Measurements from ENCODE around the gene SPDYE6.
"Not testable (repeated sequence)": the region's sequence is repeated elsewhere in the genome, so short reads cannot be mapped to it uniquely, and the experiment has no call there.

The SPDYE6 gene

DNA sequence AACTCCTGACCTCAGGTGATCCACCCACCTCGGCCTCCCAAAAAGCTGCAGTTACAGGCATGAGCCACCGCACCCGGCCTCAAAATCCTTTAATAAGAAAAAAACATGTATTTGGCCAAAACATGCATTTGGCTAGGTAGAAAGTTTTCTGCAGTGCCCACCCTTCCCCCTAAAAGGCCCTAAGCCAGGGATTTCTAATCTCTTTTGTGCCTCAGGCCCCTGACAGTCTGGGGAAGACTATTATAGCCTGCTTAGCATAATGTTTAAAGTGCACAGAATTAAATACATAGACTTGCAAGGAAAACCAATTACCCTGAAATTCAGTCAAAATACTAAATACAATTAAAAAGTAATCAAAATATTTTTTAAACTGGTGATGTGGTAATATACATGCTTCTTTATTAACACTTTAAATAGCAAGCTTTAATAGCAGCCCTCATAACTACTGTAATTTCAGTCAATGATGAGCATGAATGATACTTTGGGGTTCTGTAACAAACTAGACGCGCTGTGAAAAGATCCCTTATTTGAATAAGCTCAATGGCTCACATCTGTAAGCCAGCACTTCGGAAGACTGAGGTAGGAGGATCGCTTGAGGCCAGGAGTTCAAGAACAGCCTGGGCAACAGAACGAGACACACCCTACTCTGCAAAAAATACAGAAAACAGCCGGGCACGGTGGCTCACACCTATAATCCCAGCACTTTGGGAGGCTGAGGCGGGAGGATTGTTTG is 29.9 kb downstream of the SPDYE6 start:
- Histone ChIP-seq H3K27me3 (no peaks in the 10 kb centered on the region), H3K4me3 (ENCODE audit: low read depth, low read length) (no peak overlapping the region), H3K9me3 (no peaks in the 10 kb centered on the region; the same call in 1 of the 2 replicates), H3K4me1 (no peaks in the 10 kb centered on the region), H3K36me3 (no peaks in the 10 kb centered on the region)
- no peak for DNase-seq
- TF ChIP-seq, protein P1, sequence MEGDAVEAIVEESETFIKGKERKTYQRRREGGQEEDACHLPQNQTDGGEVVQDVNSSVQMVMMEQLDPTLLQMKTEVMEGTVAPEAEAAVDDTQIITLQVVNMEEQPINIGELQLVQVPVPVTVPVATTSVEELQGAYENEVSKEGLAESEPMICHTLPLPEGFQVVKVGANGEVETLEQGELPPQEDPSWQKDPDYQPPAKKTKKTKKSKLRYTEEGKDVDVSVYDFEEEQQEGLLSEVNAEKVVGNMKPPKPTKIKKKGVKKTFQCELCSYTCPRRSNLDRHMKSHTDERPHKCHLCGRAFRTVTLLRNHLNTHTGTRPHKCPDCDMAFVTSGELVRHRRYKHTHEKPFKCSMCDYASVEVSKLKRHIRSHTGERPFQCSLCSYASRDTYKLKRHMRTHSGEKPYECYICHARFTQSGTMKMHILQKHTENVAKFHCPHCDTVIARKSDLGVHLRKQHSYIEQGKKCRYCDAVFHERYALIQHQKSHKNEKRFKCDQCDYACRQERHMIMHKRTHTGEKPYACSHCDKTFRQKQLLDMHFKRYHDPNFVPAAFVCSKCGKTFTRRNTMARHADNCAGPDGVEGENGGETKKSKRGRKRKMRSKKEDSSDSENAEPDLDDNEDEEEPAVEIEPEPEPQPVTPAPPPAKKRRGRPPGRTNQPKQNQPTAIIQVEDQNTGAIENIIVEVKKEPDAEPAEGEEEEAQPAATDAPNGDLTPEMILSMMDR (IDR thresholded peaks at IDR 0.05; ENCODE audit: low read depth, low read length): no peak

DNA sequence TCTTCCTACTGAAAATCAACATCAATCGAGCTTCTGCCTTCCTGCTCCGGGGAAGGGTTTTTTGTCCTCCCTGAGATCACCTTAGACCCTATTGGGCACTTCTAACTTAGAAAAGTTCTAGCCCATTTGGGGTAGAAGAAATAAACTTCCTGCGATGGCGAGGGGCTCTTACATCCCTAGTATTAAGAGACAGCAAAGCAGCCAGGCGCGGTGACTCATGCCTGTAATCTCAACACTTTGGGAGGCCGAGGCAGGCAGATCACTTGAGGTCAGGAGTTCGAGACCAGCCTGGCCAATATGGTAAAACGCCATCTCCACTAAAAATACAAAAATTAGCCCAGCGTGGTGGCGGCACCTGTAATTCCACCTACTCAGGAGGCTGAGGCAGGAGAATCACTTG is 31.1 kb downstream of the SPDYE6 start:
- H3K4me3 ChIP-seq (ENCODE audit: low read depth, low read length); H3K36me3 ChIP-seq; H3K9me3 ChIP-seq; H3K27me3 ChIP-seq; DNase-seq; H3K4me1 ChIP-seq: not testable (repeated sequence)

DNA sequence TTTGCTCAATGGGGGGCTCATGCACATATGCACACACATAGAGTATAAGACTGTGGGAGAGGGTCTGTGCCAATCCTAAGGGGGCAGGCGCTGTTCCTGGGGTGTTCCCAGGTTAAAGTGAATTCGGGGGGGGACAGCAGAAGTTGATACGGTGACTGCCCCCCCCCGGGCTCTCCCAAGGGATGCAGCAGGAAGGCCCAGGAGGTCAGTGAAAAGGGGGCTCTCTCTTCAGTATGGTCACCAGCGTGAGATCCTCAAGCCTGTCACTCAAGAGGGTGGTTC is 32.4 kb downstream of the SPDYE6 start:
- Histone ChIP-seq H3K36me3 (no peaks in the 10 kb centered on the region), H3K9me3 (no peaks in the 10 kb centered on the region; the same call in 1 of the 2 replicates), H3K27me3 (no peaks in the 10 kb centered on the region), H3K4me1 (peaks cover 3% of the 10 kb centered on the region), H3K4me3 (ENCODE audit: low read depth, low read length) (no peak overlapping the region)
- TF ChIP-seq, protein P1 (IDR thresholded peaks at IDR 0.05; ENCODE audit: low read depth, low read length): no peak
- DNase-seq: no peak

DNA sequence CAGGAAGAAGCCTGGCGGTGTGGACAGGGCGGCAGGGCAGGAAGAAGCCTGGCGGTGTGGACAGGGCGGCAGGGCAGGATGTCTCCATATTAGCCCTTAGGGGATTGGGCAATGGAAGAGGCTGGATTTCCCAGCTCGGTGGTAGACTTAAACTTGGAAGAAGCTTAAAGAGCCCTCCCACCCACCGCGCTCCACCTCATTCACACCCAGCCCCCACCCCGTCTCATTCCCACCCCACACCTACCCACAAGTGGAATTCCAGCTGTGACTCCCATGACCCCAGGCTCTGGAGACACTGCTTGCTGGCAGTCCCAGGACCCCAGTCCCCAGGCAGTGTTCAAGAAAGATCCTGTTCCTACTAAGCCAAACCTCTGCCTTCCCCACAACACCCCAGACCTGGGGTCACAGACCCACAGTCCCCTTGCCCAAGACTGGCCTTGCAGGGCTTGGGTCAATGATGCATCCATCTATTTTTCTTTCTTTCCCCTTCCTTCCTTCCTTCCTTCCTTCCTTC is 34.0 kb downstream of the SPDYE6 start:
- TF ChIP-seq, protein P1 (IDR thresholded peaks at IDR 0.05; ENCODE audit: low read depth, low read length): no peak
- Histone ChIP-seq H3K36me3 (no peaks in the 10 kb centered on the region), H3K9me3 (no peaks in the 10 kb centered on the region; the same call in 1 of the 2 replicates), H3K4me3 (ENCODE audit: low read depth, low read length) (no peak overlapping the region), H3K4me1 (peaks cover 8% of the 10 kb centered on the region), H3K27me3 (no peaks in the 10 kb centered on the region)
- no peak for DNase-seq

DNA sequence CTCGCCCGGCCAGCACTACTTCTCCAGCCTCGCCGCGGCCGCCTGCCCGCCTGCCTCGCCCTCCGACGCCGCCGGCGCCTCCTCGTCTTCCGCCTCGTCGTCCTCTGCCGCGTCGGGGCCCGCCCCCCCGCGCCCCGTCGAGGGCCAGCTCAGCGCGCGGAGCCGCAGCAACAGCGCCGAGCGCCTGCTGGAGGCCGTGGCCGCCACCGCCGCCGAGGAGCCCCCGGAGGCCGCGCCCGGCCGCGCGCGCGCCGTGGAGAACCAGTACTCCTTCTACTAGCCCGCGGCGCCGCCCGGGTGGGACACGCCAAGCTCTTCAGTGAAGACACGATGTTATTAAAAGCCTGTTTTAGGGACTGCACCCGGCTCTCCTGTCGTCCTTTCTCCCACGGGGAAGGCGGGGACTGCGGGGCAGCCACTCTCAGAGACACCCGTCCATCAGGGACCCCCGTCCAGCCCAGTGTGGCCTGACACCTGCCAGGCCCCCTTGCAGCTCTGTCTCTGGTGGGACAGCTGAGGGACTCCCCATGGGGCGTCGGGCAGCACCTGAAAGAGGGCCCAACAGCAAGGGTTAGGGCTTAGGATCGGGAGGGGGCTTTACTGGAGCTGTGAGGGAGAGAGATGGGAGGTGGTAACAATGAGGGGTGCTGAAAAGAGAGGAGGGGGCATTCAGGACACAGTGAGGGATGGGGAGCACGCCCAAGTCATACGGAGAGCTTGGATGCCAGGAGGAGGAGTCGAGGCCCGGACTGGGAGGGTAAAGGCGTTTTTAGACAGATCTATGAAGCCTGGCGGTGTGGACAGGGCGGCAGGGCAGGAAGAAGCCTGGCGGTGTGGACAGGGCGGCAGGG is 34.7 kb downstream of the SPDYE6 start:
- H3K36me3 ChIP-seq: no peaks in the 10 kb centered on the region
- H3K4me3 ChIP-seq (ENCODE audit: low read depth, low read length): no peak overlapping the region
- peaks cover 8% of the 10 kb centered on the region for H3K4me1 ChIP-seq
- TF ChIP-seq, protein P1 (IDR thresholded peaks at IDR 0.05; ENCODE audit: low read depth, low read length): no peak
- H3K27me3 ChIP-seq: no peaks in the 10 kb centered on the region
- DNase-seq: no peak
- H3K9me3 ChIP-seq: no peaks in the 10 kb centered on the region; the same call in 1 of the 2 replicates

DNA sequence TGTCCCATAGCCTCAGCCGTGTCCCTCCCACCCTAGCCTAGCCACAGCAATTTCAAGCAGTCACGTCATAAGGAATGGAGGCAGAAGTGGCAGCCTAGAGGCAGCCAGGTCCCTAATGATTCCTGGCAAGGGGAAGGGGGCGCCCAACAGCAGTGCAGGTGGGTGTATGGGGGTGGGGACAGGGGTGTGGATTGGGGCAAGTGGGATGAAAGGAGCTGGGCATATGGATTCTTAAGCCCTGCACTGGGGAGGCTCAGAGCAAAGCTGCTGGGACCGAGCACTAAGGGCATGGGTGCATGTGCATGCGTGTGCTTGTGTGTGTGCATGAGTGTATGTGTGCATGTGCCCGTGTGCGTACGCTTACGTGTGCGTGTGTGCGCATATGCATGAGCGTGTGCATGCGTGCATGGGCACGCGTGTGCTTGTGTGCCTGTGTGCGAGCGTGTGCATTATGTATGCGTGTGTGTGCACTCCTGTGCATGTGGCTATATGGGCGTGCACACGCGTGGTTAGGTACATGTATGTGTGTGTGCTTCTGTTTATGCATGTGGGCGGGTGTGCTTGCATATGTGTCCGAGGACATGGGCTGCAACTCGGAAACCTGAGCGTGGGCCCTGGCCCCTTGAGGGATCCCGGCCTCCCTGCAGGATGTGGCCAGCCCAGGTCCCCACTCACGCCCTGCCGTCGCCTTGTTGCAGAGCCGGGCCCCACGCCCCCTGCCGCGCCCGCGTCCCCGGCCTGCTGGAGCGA is 35.5 kb downstream of the SPDYE6 start:
- no peaks in the 10 kb centered on the region for H3K36me3 ChIP-seq
- H3K4me3 ChIP-seq (ENCODE audit: low read depth, low read length): no peak overlapping the region
- TF ChIP-seq, protein P1 (IDR thresholded peaks at IDR 0.05; ENCODE audit: low read depth, low read length): no peak
- H3K4me1 ChIP-seq: peaks cover 8% of the 10 kb centered on the region
- no peaks in the 10 kb centered on the region for H3K27me3 ChIP-seq
- DNase-seq: no peak
- H3K9me3 ChIP-seq: no peaks in the 10 kb centered on the region; the same call in 1 of the 2 replicates
